GM21515 (cell line): ENCODE results near the gene SMURF2.
"Not testable (repeated sequence)": the region's sequence is repeated elsewhere in the genome, so short reads cannot be mapped to it uniquely, and the experiment has no call there.

Experiments
- ATAC-seq: cut with Tn5 transposase; IDR thresholded peaks from one replicate; pipeline ENCODE4 v1.9.1; 2021; ENCODE audit not compliant: unreplicated experiment

SMURF2 gene

GRCh38 chr17:64632606-64633005, 29.5 kb downstream of the SMURF2 start:
- ATAC-seq = no peak

- ATAC-seq = no peak
Measured at GRCh38 chr17:64632194-64632593, 29.9 kb downstream of the SMURF2 start.

GRCh38 chr17:64630309-64631223, 31.5 kb downstream of the SMURF2 start:
- ATAC-seq = no peak

GRCh38 chr17:64628641-64629040, 33.5 kb downstream of the SMURF2 start:
- no peak for ATAC-seq

GRCh38 chr17:64627797-64628196, 34.3 kb downstream of the SMURF2 start:
- no peak for ATAC-seq

GRCh38 chr17:64626827-64627226, 35.3 kb downstream of the SMURF2 start:
- no peak for ATAC-seq

GRCh38 chr17:64625541-64625940, 36.6 kb downstream of the SMURF2 start:
- ATAC-seq = no peak

- ATAC-seq = no peak
Measured at GRCh38 chr17:64622931-64623654, 39.0 kb downstream of the SMURF2 start.

- no peak for ATAC-seq
Measured at GRCh38 chr17:64621772-64622171, 40.3 kb downstream of the SMURF2 start.

GRCh38 chr17:64618848-64619247, 43.3 kb downstream of the SMURF2 start:
- no peak for ATAC-seq

GRCh38 chr17:64617125-64617780, 44.9 kb downstream of the SMURF2 start:
- no peak for ATAC-seq

GRCh38 chr17:64615028-64615677, 47.0 kb downstream of the SMURF2 start:
- ATAC-seq = no peak

GRCh38 chr17:64614266-64615027, 47.7 kb downstream of the SMURF2 start:
- ATAC-seq = no peak

- no peak for ATAC-seq
Measured at GRCh38 chr17:64611369-64611768, 50.7 kb downstream of the SMURF2 start.

- ATAC-seq = not testable (repeated sequence)
Measured at GRCh38 chr17:64610244-64610643, 51.9 kb downstream of the SMURF2 start.

GRCh38 chr17:64608571-64608981, 53.5 kb downstream of the SMURF2 start:
- no peak for ATAC-seq

GRCh38 chr17:64607862-64608565, 54.1 kb downstream of the SMURF2 start:
- ATAC-seq = no peak

GRCh38 chr17:64604532-64604931, 57.6 kb downstream of the SMURF2 start:
- not testable (repeated sequence) for ATAC-seq

- no peak for ATAC-seq
Measured at GRCh38 chr17:64603987-64604386, 58.1 kb downstream of the SMURF2 start.

GRCh38 chr17:64599827-64600226, 62.3 kb downstream of the SMURF2 start:
- no peak for ATAC-seq
